Mucosa of rectum (tissue), 2 donors: ENCODE measurements around the gene TPM4.

Experiments
- H3K27ac ChIP-seq, 2 donors: one replicate each; pipeline ENCODE4 v1.7.0; 2013; ENCODE audit warnings: inconsistent platforms in 2 of 2, low read depth in 2 of 2, low read length in 2 of 2
- H3K27me3 ChIP-seq, 2 donors: one replicate each; pipeline ENCODE4 v1.7.0; 2013; ENCODE audit warnings: low read length in 2 of 2; ENCODE audit not compliant: control insufficient read depth in 2 of 2, insufficient read depth in 2 of 2
- H3K36me3 ChIP-seq, 2 donors: one replicate each; pipeline ENCODE4 v1.7.0; 2013; ENCODE audit warnings: low read length in 2 of 2; ENCODE audit not compliant: control insufficient read depth in 2 of 2, insufficient read depth in 2 of 2
- H3K4me1 ChIP-seq, 2 donors: one replicate each; pipeline ENCODE4 v1.7.0; 2013; ENCODE audit warnings: low read length in 2 of 2, mild to moderate bottlenecking in 1 of 2; ENCODE audit not compliant: control insufficient read depth in 2 of 2, insufficient read depth in 2 of 2
- H3K4me3 ChIP-seq, 2 donors: one replicate each; pipeline ENCODE4 v1.7.0; 2013; ENCODE audit warnings: low read length in 2 of 2
- H3K9ac ChIP-seq, 2 donors: one replicate each; pipeline ENCODE4 v1.7.0; 2013; ENCODE audit warnings: low read length in 2 of 2, low read depth in 1 of 2, mild to moderate bottlenecking in 1 of 2
- H3K9me3 ChIP-seq, 2 donors: one replicate each; pipeline ENCODE4 v1.7.0; 2013; ENCODE audit warnings: low read length in 2 of 2; ENCODE audit not compliant: control insufficient read depth in 2 of 2
- donor health status: healthy.
- donor health status: Normal muscosa, but diverticular disease.

TPM4 gene

DNA sequence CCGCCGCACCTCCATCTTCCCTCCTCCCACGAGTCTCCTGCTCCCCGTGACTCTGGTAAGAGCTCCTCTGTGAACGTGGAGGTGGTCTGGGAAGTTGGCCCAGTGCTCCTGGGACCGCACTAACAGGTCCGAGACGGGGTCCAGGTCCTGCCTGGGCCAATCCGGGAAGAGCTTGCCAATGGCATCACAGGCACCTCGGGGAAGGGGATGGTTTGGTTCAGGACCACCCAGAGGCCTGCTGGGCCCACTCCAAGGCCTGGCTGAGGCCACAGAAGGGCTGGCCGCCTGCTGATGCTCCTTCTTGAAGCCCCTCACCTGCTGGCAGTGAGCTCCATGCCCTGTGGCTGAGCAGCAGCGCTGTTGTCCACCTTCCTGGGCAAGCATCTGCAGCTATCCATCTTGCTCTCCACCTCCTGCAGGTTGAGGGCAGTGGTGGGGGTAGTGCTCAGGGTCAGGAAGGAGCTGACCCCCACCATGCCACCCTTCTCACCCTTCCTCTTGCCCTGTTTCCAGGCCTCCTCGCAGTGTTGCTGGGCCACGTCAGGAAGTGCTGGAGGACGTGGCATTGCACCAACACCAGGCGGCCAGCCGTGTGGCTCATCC lies 41.2 kb upstream of the TPM4 start:
- Histone ChIP-seq H3K4me3 (no peak overlapping the region), H3K36me3 (no peaks in the 10 kb centered on the region), H3K4me1 (no peaks in the 10 kb centered on the region), H3K27ac (no peak overlapping the region), H3K27me3 (no peaks in the 10 kb centered on the region), H3K9me3 (no peaks in the 10 kb centered on the region), H3K9ac (no peak overlapping the region)

DNA sequence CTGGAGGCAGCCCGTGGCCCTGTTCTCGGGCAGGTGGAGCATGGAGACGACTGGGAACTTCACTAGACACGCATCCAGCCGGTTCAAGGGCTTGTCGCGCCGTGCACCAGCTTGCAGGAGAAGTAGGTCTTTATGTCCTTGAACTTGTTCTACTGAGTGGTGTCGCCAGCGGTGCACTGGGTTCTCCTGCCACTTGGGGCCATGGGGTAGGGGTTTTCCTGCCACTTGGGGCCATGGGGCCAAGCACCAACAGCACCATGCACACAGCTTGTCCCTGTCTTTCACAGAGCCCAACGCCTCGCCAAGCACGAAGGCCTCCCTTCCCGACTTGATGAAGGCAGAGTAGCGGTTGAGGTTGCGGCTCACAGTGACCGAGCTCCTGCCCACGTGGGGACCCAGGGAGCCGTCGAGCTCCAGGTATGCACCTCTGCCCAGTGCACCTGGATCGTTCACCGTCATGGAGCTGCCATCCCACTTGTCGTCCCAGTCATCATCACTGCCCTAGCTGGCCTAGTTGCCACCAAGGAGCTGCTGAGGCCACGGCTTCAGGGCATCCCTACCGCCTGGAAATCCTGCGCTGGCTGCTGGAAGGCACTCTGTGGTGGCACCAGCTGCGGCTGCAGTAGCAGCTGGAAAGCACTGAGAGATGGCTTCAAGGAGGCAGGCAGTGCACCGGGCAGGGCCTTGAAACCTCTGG lies 40.5 kb upstream of the TPM4 start:
- no peak overlapping the region for H3K27ac ChIP-seq
- H3K36me3 ChIP-seq, result no peaks in the 10 kb centered on the region
- H3K9ac ChIP-seq, result no peak overlapping the region
- H3K9me3 ChIP-seq, result no peaks in the 10 kb centered on the region
- H3K4me3 ChIP-seq, result no peak overlapping the region
- no peaks in the 10 kb centered on the region for H3K27me3 ChIP-seq
- H3K4me1 ChIP-seq, result peaks cover 0 to 2% of the 10 kb centered on the region in 2 donors

DNA sequence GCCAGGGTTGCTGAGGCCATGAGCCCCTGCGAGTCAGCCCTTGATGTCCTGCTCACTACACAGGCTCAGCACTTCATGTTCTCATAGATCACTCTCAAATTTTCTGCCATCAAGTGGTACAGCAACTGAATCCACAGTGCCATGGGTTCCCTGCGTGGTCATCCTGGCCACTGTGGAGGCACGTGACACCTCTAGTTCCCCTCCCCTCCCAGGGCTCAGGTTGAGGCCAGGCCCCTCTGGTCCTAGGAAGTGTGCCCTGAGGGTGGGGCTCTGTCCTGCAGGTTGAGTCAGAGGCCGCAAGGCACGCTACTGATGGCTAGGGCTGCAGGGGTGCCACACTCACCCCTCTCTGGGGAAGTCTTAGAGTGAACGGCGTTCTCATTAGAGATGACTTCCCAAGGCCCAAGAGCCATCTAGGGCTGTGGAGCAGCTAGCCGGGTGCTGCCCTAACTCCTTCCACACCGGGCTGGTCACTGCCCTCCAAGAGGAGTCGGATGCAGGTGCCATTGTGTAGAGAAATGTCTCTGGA lies 39.8 kb upstream of the TPM4 start:
- Histone ChIP-seq H3K27ac (no peak overlapping the region), H3K4me1 (peaks cover 4 to 6% of the 10 kb centered on the region in 2 donors), H3K9ac (no peak overlapping the region), H3K9me3 (no peaks in the 10 kb centered on the region), H3K27me3 (no peaks in the 10 kb centered on the region), H3K36me3 (no peaks in the 10 kb centered on the region), H3K4me3 (no peak overlapping the region)

DNA sequence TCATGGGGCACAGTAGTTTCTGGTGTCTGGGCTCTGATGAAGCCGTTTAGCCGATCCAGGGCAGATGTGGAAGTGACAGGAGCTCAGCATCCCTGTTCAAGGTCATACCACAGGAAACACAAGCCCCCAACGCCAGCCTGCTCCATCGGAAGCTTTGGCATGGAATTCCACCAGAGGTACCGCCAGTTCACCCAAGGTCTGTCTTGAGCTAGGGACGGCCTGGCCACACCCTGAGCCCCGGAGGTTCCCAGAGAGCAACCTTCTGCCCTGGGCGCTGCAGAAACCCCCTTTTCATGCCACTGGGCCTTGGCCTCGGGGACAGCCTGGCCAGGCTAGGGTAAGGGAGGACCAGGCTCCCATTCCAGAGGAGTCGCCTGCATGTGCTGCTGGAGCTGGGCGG lies 39.4 kb upstream of the TPM4 start:
- Histone ChIP-seq H3K9me3 (no peaks in the 10 kb centered on the region), H3K9ac (no peak overlapping the region), H3K36me3 (no peaks in the 10 kb centered on the region), H3K27me3 (no peaks in the 10 kb centered on the region), H3K27ac (no peak overlapping the region), H3K4me1 (peaks cover 4 to 6% of the 10 kb centered on the region in 2 donors), H3K4me3 (no peak overlapping the region)

DNA sequence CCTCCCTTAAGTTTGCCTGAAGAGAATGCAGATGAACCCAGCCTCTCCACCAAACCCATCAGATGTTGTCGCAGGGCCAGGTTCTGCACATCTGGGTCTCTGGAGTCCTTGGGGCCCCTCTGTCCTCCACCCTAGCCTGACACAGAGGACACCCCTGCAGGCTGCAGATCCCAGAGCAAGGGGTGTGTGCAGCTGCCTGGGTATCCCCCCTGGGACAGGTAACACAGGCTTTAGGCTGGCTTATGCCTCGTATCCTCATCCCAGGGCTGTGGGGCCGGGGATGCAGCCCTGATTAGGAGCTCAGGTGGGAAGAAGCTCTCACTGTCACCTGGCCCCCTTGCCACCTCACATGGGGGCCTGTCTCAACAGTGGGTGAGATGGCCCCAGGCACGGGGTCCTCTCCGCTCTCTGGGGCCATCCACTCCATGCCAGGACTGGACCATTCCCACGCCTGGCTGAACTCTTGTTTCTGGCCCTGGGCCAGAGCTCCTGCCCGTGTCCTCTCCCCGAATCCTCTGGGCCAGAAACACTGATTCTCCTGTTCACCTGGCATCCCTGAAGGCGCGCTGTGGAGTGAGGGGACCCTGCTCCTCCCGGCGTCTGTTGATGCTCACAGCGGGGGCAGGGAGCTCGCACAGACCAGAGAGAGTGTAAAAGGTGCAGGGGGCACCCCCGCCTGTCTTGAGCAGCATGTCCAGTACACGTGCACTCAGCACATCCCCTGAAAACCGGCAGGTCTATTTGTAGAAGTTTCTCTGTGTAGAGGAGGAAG lies 38.7 kb upstream of the TPM4 start:
- peaks cover 4 to 6% of the 10 kb centered on the region in 2 donors for H3K4me1 ChIP-seq
- H3K4me3 ChIP-seq, result no peak overlapping the region
- no peaks in the 10 kb centered on the region for H3K36me3 ChIP-seq
- no peak overlapping the region for H3K9ac ChIP-seq
- H3K9me3 ChIP-seq, result no peaks in the 10 kb centered on the region
- H3K27ac ChIP-seq, result no peak overlapping the region
- no peaks in the 10 kb centered on the region for H3K27me3 ChIP-seq

DNA sequence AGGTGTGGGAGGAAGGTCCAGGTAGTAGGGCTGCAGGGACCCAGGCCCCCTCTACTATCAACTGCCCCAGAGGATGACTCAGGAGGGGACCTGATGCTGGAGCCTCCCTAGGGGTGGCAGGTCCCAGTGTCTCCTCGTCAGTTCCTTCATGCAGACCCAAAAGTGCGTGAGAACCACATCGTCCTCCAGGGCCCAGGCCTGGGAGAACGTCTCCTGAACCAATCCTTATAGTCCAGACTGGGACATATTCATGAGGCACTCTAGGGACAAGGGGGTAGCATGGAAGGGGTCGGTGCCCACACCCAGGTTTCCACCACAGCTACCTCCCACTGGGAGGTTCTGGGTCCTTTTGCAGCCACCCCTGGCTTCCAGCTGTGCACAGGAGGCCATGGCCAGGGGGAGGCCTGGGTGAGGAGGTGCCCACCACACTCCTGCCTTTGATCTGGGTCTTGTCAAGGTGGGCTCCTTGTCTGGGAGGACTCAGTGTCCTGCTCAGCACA lies 38.0 kb upstream of the TPM4 start:
- Histone ChIP-seq H3K4me3 (no peak overlapping the region), H3K9ac (no peak overlapping the region), H3K27me3 (no peaks in the 10 kb centered on the region), H3K4me1 (peaks cover 4 to 6% of the 10 kb centered on the region in 2 donors), H3K36me3 (no peaks in the 10 kb centered on the region), H3K27ac (no peak overlapping the region), H3K9me3 (no peaks in the 10 kb centered on the region)

DNA sequence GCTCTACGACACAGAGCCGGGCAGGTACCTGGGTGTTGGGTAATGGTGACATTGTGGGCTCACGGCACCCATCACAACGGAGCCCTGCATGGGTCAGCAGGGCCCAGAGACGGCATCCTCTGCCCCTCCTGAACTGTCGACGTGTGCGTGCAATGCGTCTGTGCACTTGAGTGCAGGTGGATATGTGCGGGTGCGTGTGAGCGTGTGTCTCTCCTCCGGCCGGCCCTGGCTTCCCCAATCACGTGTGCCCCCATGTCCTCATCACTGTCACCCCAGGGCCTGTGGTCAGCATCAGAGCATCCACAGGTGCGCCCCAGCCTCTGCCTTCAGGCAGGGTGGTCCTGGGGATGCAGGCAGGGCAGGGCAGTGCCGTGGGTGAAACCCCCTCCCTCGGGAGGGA lies 37.2 kb upstream of the TPM4 start:
- Histone ChIP-seq H3K27me3 (no peaks in the 10 kb centered on the region), H3K27ac (no peak overlapping the region), H3K9me3 (no peaks in the 10 kb centered on the region), H3K36me3 (no peaks in the 10 kb centered on the region), H3K9ac (no peak overlapping the region), H3K4me1 (peaks cover 4 to 6% of the 10 kb centered on the region in 2 donors), H3K4me3 (no peak overlapping the region)

DNA sequence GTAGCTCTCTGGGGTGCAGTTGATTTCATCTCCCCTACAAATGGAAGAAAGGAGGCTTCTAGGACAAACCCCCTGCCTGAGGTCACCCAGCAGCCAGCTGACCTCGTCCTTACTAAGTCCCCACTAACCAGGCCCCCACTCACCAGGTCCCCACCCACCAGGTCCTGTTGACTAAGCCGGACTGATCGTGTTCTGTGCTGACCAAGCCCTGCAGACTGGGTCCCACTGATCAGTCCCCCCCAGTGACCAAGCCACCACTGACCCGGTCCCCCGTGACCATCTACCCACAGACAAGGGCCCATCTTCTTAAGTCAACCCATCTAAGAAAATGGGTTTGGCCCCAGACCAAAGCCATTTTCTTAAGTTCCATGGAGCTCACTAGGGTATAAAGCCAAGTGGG lies 36.8 kb upstream of the TPM4 start:
- H3K27me3 ChIP-seq, result no peaks in the 10 kb centered on the region
- H3K36me3 ChIP-seq, result no peaks in the 10 kb centered on the region
- peaks cover 4 to 6% of the 10 kb centered on the region in 2 donors for H3K4me1 ChIP-seq
- no peak overlapping the region for H3K9ac ChIP-seq
- no peak overlapping the region for H3K27ac ChIP-seq
- no peak overlapping the region for H3K4me3 ChIP-seq
- H3K9me3 ChIP-seq, result no peaks in the 10 kb centered on the region

DNA sequence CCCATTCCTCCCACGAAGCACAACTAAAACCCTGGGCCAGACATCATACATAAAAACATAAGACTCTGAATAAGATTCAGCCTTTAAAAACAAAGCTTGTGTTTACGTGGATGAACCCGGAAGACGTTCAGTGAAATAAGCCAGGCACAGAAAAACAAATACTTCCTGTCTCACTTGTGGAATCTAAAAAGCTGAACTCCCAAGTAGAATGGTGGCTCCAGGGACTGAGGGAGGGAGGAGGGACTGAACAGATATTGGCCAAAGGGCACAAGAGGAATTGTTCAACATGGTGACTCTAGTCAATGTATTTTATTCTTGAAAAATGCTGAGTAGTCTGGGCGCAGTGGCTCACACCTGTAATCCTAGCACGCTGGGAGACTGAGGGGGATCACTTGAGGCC lies 35.7 kb upstream of the TPM4 start:
- Histone ChIP-seq H3K9ac (no peak overlapping the region), H3K36me3 (no peaks in the 10 kb centered on the region), H3K9me3 (no peaks in the 10 kb centered on the region), H3K4me1 (peaks cover 4 to 6% of the 10 kb centered on the region in 2 donors), H3K27ac (peak overlapping the region in 1 of 2 donors; percentile 38), H3K27me3 (no peaks in the 10 kb centered on the region), H3K4me3 (no peak overlapping the region)
